Transverse colon (tissue), 3 donors: Measurements from ENCODE around the gene CNTNAP2.

Source experiments
- EP300 ChIP-seq: sonication (generic); formaldehyde crosslinking; IDR thresholded peaks from one replicate; pipeline ENCODE4 v1.6.1; 2017; ENCODE audit warnings: antibody characterized with exemption, low read depth
- POLR2A ChIP-seq: fragments of 450-650 bp; IDR thresholded peaks from one replicate; pipeline ENCODE4 v1.6.1; 2016; ENCODE audit warnings: antibody characterized with exemption, mild to moderate bottlenecking, moderate library complexity
- TF ChIP-seq, protein P1 (sequence below), 5 experiments: fragments of 200-600 bp in 3 of 5; fragments of 450-650 bp in 2 of 5; sonication (generic) in 3 of 5; IDR thresholded peaks; 1 replicate in 2 of 5; 2 replicates in 3 of 5; pipeline ENCODE4 v1.5.1; 2016 to 2017; ENCODE audit warnings: antibody characterized with exemption in 5 of 5, inconsistent platforms in 3 of 5, mild to moderate bottlenecking in 2 of 5, moderate library complexity in 1 of 5

DNA sequence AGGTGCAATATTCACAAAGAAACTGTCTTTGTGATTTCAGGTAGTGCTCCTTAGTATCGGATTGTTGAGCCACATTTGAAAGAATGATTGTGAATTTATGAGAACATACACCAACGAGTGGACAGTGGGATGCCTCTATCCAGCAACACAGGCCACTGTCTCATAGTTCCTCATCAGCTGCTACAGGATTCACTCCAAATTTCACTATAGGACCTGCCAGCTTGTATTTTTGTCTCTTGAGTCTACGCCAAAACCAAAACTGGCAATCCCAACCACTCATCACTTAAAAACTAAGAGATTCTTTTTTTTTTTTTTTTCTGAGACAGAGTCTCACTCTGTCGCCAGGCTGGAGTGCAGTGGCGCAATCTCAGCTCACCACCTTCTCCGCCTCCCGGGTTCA, 964.5 kb downstream of the CNTNAP2 start:
- TF ChIP-seq, protein P1, sequence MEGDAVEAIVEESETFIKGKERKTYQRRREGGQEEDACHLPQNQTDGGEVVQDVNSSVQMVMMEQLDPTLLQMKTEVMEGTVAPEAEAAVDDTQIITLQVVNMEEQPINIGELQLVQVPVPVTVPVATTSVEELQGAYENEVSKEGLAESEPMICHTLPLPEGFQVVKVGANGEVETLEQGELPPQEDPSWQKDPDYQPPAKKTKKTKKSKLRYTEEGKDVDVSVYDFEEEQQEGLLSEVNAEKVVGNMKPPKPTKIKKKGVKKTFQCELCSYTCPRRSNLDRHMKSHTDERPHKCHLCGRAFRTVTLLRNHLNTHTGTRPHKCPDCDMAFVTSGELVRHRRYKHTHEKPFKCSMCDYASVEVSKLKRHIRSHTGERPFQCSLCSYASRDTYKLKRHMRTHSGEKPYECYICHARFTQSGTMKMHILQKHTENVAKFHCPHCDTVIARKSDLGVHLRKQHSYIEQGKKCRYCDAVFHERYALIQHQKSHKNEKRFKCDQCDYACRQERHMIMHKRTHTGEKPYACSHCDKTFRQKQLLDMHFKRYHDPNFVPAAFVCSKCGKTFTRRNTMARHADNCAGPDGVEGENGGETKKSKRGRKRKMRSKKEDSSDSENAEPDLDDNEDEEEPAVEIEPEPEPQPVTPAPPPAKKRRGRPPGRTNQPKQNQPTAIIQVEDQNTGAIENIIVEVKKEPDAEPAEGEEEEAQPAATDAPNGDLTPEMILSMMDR (IDR thresholded peaks at IDR 0.05) = no peak
- TF ChIP-seq POLR2A (no peak), EP300 (no peak)
